Adrenal gland (tissue), 5 donors: Measurements from ENCODE around the gene ANKRD33B.

Experiments
- POLR2A ChIP-seq, 2 donors: fragments of 450-650 bp; IDR thresholded peaks; one replicate each; pipeline ENCODE4 v1.6.1; 2017; ENCODE audit warnings: antibody characterized with exemption in 2 of 2, mild to moderate bottlenecking in 2 of 2, moderate library complexity in 1 of 2
- TF ChIP-seq, protein P1 (sequence below), 6 experiments: fragments of 450-650 bp in 4 of 6; fragments of 200-600 bp in 2 of 6; sonication (generic) in 1 of 6; IDR thresholded peaks; 1 replicate in 5 of 6; 2 replicates in 1 of 6; pipeline versions ENCODE4 v1.5.1 to v1.8.0; 2016 to 2021; ENCODE audit warnings: antibody characterized with exemption in 6 of 6, mild to moderate bottlenecking in 2 of 6, moderate library complexity in 1 of 6
- donor health status: DM: no; HTN: no; CAD: no.

DNA sequence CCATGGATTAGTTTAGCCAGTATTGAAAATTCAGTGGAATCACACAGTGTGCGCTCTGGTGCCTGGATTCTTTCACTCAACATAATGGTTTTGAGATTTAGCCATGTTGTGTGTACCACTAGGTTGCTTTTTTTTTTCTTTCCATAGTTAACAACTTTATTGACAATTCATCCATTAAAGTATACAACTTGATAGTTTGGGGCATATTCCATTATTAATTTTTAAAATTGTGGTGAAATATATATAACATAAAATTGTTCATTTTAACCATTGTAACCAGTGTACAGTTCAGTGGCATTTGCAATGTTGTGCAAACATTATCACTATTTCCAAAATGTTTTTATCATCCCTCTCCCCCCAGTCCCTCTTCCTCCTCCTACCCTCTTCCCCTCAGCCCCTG lies 35.2 kb downstream of the ANKRD33B start:
- TF ChIP-seq, protein P1, sequence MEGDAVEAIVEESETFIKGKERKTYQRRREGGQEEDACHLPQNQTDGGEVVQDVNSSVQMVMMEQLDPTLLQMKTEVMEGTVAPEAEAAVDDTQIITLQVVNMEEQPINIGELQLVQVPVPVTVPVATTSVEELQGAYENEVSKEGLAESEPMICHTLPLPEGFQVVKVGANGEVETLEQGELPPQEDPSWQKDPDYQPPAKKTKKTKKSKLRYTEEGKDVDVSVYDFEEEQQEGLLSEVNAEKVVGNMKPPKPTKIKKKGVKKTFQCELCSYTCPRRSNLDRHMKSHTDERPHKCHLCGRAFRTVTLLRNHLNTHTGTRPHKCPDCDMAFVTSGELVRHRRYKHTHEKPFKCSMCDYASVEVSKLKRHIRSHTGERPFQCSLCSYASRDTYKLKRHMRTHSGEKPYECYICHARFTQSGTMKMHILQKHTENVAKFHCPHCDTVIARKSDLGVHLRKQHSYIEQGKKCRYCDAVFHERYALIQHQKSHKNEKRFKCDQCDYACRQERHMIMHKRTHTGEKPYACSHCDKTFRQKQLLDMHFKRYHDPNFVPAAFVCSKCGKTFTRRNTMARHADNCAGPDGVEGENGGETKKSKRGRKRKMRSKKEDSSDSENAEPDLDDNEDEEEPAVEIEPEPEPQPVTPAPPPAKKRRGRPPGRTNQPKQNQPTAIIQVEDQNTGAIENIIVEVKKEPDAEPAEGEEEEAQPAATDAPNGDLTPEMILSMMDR (IDR thresholded peaks at IDR 0.05) = no peak
- TF ChIP-seq POLR2A (IDR thresholded peaks at IDR 0.05) = no peak
